ENCODE data around the gene DDX17. TPM values are rescaled to one million over a fixed set of nuclear protein-coding genes. Genes with fewer than 3 reads are reported as not detected.

The DDX17 gene
- total RNA-seq, 2 donors from 2014 or later, result 663 to 682 TPM

- no peak for ATAC-seq (ENCODE audit: insufficient number of reproducible peaks, low FRiP score, low read depth)
- peaks cover 7 to 15% of the 10 kb centered on the region in 2 donors for H3K4me1 ChIP-seq (ENCODE audit: control insufficient read depth in 1 of 2, low read depth in 2 of 2)
Measured at GRCh38 chr22:38487946-38488345, 18.2 kb downstream of the DDX17 start.

GRCh38 chr22:38485783-38486182 is 20.3 kb downstream of the DDX17 start:
- Histone ChIP-seq H3K9me3 (no peaks in the 10 kb centered on the region), H3K36me3 (peaks cover 86% of the 10 kb centered on the region), H3K27ac (no peak overlapping the region), H3K4me3 (no peak overlapping the region), H3K4me1 (ENCODE audit: control insufficient read depth in 1 of 2, low read depth in 2 of 2) (peaks cover 0 to 4% of the 10 kb centered on the region in 2 donors), H3K27me3 (replicated peaks; ENCODE audit: insufficient read depth) (no peaks in the 10 kb centered on the region)
- TF ChIP-seq, protein P1, sequence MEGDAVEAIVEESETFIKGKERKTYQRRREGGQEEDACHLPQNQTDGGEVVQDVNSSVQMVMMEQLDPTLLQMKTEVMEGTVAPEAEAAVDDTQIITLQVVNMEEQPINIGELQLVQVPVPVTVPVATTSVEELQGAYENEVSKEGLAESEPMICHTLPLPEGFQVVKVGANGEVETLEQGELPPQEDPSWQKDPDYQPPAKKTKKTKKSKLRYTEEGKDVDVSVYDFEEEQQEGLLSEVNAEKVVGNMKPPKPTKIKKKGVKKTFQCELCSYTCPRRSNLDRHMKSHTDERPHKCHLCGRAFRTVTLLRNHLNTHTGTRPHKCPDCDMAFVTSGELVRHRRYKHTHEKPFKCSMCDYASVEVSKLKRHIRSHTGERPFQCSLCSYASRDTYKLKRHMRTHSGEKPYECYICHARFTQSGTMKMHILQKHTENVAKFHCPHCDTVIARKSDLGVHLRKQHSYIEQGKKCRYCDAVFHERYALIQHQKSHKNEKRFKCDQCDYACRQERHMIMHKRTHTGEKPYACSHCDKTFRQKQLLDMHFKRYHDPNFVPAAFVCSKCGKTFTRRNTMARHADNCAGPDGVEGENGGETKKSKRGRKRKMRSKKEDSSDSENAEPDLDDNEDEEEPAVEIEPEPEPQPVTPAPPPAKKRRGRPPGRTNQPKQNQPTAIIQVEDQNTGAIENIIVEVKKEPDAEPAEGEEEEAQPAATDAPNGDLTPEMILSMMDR (IDR thresholded peaks at IDR 0.05), result no peak
- DNase-seq (ENCODE audit: low spot score), result no peak
- ATAC-seq (ENCODE audit: insufficient number of reproducible peaks, low FRiP score, low read depth), result no peak

More at GRCh38 chr22:38487946-38488345, 18.2 kb downstream of the DDX17 start:
- DNase-seq (ENCODE audit: low spot score), result no peak
- H3K27me3 ChIP-seq (replicated peaks; ENCODE audit: insufficient read depth), result no peaks in the 10 kb centered on the region
- peaks cover 91% of the 10 kb centered on the region for H3K36me3 ChIP-seq
- no peak overlapping the region for H3K4me3 ChIP-seq
- no peaks in the 10 kb centered on the region for H3K9me3 ChIP-seq
- no peak overlapping the region for H3K27ac ChIP-seq
- TF ChIP-seq, protein P1 (IDR thresholded peaks at IDR 0.05), result no peak

GRCh38 chr22:38484244-38484643 is 21.9 kb downstream of the DDX17 start:
- no peak for DNase-seq (ENCODE audit: low spot score)
- H3K36me3 ChIP-seq, result peaks cover 71% of the 10 kb centered on the region
- TF ChIP-seq, protein P1 (IDR thresholded peaks at IDR 0.05), result no peak
- no peaks in the 10 kb centered on the region for H3K27me3 ChIP-seq (replicated peaks; ENCODE audit: insufficient read depth)
- ATAC-seq (ENCODE audit: insufficient number of reproducible peaks, low FRiP score, low read depth), result no peak
- H3K4me3 ChIP-seq, result no peak overlapping the region
- no peaks in the 10 kb centered on the region for H3K9me3 ChIP-seq
- H3K27ac ChIP-seq, result no peak overlapping the region
- peaks cover 0 to 4% of the 10 kb centered on the region in 2 donors for H3K4me1 ChIP-seq (ENCODE audit: control insufficient read depth in 1 of 2, low read depth in 2 of 2)

GRCh38 chr22:38482662-38483308 is 23.3 kb downstream of the DDX17 start:
- TF ChIP-seq, protein P1 (IDR thresholded peaks at IDR 0.05), result no peak
- H3K4me1 ChIP-seq (ENCODE audit: control insufficient read depth in 1 of 2, low read depth in 2 of 2), result no peaks in the 10 kb centered on the region
- ATAC-seq (ENCODE audit: insufficient number of reproducible peaks, low FRiP score, low read depth), result no peak
- H3K27me3 ChIP-seq (replicated peaks; ENCODE audit: insufficient read depth), result no peaks in the 10 kb centered on the region
- no peaks in the 10 kb centered on the region for H3K9me3 ChIP-seq
- H3K27ac ChIP-seq, result no peak overlapping the region
- H3K4me3 ChIP-seq, result no peak overlapping the region
- DNase-seq (ENCODE audit: low spot score), result no peak
- peaks cover 56% of the 10 kb centered on the region for H3K36me3 ChIP-seq

- no peak for DNase-seq (ENCODE audit: low spot score)
- ATAC-seq (ENCODE audit: insufficient number of reproducible peaks, low FRiP score, low read depth), result no peak
- peaks cover 47% of the 10 kb centered on the region for H3K36me3 ChIP-seq
Measured at GRCh38 chr22:38481871-38482332, 24.2 kb downstream of the DDX17 start.

More at GRCh38 chr22:38481871-38482332, 24.2 kb downstream of the DDX17 start:
- H3K27me3 ChIP-seq (replicated peaks; ENCODE audit: insufficient read depth), result no peaks in the 10 kb centered on the region
- no peaks in the 10 kb centered on the region for H3K9me3 ChIP-seq
- TF ChIP-seq, protein P1 (IDR thresholded peaks at IDR 0.05), result no peak
- H3K4me3 ChIP-seq, result no peak overlapping the region
- no peaks in the 10 kb centered on the region for H3K4me1 ChIP-seq (ENCODE audit: control insufficient read depth in 1 of 2, low read depth in 2 of 2)
- no peak overlapping the region for H3K27ac ChIP-seq

Data from thoracic aorta (tissue), 2 donors.